GM18520 (cell line): ENCODE data around the gene CLEC3B.
"Not testable (repeated sequence)": the region's sequence is repeated elsewhere in the genome, so short reads cannot be mapped to it uniquely, and the experiment has no call there.

ENCODE experiments used
- ATAC-seq: cut with Tn5 transposase; IDR thresholded peaks from one replicate; pipeline ENCODE4 v1.9.1; 2021; ENCODE audit not compliant: unreplicated experiment

CLEC3B gene

DNA sequence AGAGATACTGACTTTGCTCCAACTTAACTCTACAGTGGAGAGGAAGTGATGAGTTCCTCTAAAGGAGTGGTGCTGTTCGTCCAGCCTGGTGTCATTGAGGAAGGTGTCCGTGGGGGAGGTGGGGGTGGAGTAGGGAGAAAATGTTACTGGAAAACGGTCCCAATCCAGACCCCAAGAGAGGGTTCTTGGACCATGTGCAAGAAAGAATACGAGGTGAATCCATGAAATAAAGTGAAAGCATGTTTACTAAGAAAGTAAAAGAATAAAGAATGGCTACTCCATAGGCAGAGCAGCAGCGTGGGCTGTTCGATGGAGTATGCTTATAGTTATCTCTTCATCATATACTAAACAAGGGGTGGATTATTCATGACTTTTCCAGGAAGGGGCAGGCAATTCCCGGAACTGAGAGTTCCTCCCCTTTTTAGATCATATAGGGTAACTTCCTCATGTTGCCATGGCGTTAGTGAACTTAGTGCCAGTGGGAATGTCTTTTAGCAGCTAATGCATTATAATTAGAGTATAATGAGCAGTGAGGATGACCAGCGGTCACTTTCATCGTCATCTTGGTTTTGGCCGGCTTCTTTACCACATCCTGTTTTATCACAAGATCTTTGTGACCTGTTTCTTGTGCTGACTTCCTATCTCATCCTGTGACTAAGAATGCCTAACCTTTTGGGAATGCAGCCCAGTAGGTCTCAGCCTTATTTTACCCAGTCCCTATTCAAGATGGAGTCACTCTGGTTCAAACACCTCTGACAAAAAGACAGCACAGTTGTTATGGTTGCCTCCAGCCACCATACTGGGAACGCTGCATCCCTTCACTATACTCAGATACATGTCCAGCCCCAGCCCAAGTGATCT, 38.6 kb downstream of the CLEC3B start:
- ATAC-seq, result no peak

DNA sequence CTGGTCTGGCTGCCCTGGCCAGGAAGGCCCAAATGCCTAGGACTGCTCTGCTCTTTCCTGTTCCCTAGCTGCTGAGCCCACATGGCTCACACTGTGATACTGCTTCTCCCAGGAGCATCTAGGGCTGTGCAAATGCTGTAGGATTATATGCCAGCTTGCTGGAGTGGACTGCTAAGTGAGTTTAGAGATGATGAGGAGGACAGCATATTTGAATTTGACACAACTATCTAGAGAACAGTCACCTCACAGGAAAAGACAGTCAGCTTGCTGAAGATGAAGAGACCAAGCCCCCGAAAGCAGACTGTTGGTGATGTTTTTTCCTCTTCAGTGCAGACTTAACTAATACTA, 39.2 kb downstream of the CLEC3B start:
- no peak for ATAC-seq

DNA sequence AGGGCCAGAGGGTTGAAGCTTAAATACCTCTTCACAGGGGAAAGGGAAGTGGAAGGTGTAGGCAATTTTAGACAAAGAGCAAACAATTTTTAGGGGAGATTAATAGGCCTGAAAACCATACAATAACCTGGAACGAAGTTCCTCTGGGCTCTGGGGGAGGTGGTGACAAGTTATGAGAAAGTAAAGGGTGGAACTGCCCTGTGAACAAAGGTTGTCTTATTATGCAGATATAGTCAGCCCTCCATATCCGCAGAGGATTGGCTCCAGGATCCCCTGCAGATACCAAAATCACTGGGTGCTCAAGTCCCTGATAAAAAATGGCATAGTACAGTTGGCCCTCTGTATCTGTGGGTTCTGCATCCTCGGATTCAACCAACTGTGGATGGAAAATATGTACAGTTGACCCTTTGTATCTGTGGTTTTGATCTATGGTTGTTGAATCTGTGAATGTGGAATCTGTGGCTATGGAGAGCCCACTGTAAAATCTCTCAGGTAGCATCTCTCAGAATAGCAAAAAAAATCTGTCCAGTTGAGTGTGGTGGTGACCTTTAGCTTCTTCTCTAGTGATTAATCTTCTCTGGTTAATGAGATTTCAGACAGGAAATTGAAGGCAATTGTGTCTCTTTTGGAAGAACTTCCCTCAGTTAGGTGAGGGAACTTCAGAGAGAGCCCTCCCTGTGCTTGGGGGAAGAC, 40.2 kb downstream of the CLEC3B start:
- no peak for ATAC-seq

DNA sequence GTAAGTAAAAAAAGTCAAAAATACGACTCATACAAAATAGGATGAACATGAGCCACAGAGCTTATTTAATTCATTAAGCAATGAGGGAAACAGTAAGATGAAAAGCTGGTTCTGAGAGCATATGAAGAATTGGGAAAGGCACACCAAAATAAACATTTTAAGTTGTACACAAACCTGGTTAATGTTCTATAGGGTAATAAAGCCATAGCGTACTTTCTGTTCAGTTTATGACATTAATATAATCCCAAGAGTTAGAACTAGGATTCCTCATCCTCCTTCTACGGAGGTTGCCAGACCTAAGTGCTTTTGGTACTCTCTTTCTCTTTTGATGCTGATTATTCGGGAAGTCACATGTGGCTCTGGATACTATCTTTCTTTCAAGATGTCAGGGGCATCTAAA, 41.4 kb downstream of the CLEC3B start:
- ATAC-seq, result no peak

DNA sequence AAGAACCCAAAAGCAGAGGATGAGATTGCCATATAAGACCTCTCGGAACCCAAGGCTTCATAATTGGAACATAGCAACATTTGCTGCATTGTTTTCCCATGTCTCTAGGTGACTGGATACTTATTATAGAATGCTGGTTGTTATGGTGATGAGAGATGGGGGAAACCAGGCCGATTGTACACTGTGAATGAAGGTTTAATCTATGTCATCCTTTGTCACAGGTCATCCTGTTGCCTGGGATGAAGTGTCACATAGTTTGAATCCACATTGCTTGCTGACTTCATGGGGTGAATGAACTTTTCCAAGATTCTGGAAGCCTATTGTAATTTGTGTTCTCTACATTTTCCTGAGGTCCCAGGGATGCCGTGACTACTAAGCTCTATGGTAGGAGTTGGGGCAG, 41.8 kb downstream of the CLEC3B start:
- ATAC-seq, result no peak

DNA sequence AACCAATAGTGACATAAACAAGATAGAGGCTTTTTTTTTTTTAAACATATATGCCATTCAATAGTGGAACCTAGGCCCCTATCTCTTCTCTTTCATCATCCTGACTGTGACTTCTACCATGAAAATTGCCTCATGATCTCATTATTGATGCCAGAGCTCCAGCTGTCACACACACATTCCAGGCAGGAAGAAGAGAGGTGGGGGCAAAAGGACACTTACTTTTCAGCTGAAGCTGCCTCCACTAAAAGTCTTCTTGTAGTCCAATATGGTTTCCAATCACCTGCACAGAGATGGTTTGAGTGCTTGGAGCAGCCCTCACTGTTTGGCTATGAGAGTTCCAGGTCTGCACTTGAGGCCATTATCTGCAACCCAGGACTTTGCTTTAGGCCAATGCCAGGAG, 45.0 kb downstream of the CLEC3B start:
- no peak for ATAC-seq

DNA sequence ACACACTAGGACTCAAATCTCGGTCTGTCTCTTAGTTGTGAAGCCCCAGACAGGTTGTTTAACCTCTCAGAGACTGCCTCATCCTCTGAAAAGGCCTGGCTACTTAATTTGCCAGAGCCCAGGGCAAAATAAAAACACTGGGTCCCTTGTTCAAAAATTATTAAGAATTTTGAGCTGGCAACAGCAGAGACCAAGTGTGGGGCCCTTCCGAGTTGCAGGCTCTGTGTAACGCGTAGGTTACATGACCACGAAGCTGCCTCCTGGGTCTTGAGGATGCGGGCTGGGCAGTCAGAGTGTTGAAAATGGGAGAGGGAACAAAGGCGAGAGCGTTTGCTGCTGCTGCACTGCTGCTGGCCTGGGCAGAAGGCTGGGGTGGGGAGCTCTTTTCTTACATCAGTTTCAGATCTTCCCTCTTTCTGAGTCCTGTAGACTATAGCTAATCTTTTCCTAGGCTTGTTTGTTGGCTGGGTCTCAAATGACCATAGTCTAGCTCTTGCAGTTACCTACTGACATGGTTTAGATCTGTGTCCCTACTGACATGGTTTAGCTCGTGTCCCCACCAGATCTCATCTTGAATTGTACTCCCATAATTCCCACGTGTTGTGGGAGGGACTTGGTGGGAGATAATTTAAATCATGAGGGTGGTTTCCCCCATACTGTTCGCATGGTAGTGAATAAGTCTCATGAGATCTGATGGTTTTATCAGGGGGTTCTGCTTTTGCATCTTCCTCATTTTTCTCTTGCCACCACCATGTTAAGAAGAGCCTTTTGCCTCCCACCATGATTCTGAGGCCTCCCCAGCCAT, 49.9 kb downstream of the CLEC3B start:
- no peak for ATAC-seq

DNA sequence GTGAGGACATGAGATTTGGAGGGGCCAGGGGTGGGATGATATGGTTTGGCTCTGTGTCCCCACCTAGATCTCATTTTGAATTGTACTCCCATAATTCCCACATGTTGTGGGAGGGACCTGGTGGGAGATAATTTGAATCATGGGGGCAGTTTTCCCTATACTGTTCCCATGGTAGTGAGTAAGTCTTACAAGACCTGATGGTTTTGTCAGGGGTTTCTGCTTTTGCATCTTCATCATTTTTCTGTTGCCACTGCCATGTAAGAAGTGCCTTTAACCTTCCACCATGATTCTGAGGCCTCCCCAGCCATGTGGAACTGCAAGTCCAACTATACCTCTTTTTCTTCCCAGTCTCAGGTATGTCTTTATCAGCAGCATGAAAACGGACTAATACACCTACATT, 52.2 kb downstream of the CLEC3B start:
- ATAC-seq, result not testable (repeated sequence)

DNA sequence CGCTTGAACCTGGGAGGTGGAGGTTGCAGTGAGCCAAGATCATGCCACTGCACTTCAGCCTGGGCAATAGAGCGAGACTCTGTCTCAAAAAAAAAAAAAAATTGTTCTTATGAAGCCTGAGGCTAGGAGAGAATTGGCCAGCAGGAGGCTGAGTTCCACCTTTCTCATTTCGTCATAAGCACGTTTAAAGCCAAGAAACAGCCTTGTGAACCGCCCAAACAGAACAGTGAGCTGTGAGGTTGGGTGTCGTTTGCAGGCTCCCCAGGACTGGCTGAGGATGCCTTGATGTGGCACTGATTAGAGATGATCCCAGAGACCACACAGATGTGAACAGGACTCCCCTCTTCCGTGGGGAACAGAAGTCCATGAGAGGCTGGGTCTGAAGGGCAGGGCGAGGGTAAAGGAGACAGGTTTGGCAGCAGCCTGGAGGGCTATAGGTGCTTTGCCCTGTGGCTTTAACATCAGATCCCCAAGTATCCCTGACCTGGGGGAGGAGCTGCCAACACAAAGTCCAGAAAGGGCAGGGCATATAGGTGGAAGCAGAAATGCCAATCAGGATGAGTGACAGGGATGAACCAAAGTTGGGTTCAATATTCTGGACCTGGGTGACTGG, 52.9 kb downstream of the CLEC3B start:
- ATAC-seq, result no peak

DNA sequence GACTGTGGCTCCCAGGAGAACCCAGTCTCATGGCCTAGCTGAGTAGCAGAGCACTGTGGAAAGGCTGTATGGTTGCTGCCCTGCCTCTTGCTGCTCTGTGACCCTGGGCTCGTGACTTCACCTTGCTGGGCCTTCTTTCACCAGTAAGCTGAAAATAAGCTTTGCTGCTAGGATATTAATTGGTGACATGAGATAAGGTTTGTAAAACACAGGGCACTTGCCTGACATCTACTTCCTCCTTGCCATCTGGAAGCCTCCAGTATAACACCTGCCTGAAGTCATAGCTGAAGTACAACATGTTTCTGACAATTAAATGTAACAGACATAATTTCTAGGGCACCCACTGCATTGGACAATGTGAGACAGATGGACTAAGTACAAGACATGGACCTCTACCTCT, 53.6 kb downstream of the CLEC3B start:
- ATAC-seq, result no peak

DNA sequence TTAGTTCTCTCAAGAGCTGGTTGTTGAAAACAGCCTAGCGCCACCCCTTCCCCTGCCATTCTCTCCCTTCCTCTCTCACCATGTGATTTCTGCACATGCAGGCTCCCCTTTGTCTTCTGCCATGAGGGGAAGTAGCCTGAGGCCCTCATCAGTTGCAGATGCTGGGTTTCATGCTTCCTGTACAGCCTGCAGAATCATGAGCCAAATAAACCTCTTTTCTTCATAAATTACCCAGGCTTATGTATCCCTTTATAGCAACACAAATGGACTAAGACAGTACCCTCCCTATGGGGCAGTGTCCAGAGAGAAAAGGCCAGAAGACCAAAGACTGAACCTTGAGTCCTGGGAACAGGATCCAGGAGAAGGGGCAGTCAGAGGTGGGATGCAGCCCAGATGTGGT, 54.7 kb downstream of the CLEC3B start:
- ATAC-seq, result no peak

DNA sequence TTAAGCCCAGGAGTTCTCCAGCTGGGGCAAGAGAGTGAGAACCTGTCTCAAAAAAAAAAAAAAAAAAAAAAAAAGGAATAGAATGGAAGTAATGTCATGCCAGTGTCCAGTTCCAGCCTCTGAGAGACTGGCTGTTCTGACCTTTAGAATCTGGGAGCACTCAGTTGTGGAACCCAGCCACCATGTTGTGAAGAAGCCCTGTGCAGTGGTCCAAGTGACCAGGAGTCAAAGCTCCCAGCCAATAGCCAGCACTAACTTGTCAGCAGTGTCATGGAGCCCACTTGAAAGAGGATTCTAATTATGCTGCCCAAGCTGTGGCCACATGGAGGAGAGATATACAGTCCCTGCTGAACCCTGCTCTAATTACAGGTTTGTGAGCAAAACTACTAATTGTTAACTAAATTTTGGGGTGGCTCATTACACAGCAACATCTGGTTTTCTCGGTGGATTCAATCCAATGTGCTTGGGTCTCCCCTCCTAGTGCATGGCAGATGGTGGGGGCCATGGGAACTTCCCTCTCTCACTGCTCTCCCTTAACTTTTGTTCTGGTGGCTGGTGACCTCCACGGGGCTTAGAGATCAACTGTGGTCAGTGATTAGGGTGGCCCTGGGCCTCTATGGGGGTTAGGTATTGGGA, 55.5 kb downstream of the CLEC3B start:
- ATAC-seq, result no peak

DNA sequence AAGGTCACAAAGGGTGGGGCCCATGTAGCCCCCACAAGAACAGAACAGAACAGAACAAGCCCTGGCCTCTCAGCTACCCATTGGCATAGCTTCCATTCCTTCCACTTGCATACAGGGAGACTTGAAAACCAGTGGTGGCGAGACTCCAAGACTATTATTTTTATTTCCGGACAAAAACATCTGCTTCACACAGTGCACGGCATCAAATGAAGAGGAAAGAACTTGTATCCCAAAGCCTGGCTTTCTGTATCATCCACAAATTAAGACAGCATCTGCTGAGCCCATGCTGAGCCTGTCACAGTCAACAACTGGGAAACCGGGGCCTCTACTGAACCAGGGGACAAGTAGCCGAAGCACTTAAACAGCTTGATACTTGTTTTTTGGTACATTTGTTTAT, 56.0 kb downstream of the CLEC3B start:
- ATAC-seq, result no peak

DNA sequence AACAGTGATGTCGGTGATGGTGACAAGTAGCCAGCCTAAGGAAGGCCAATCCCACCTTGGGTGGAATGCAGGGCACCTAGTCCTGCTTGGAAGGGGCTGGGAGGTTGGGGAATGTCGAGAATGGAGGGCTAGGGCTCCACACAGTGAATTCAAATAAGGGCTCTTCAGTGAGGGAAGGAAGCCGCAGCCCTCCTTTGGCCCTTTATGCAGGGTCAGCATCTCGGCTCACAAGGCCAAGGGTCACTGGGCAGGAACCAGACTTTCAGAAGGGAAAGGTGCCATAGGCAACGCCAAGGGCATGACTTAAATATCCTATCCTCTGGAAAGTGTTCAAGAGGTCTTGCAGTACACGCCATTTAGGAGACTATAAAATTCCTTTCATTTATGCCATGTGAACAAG, 56.9 kb downstream of the CLEC3B start:
- no peak for ATAC-seq

DNA sequence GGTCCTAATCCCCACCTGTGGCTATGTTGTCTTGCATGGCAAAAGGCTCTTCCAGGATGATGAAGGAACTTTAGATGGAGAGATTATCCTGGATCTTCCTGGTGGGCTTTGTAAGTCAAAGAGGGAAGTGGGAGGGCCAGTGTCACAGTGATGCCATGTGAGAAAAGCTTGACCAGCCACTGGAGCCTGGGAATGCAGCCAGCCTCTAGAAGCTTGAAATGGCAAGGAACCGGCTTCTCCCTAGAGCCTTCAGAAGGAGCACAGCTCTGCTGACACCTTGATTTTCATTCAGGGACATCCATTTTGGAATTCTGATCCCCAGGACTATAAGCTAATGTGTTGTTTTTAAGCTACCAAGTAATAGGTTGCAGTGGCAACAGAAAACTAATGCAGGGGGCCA, 58.3 kb downstream of the CLEC3B start:
- no peak for ATAC-seq

DNA sequence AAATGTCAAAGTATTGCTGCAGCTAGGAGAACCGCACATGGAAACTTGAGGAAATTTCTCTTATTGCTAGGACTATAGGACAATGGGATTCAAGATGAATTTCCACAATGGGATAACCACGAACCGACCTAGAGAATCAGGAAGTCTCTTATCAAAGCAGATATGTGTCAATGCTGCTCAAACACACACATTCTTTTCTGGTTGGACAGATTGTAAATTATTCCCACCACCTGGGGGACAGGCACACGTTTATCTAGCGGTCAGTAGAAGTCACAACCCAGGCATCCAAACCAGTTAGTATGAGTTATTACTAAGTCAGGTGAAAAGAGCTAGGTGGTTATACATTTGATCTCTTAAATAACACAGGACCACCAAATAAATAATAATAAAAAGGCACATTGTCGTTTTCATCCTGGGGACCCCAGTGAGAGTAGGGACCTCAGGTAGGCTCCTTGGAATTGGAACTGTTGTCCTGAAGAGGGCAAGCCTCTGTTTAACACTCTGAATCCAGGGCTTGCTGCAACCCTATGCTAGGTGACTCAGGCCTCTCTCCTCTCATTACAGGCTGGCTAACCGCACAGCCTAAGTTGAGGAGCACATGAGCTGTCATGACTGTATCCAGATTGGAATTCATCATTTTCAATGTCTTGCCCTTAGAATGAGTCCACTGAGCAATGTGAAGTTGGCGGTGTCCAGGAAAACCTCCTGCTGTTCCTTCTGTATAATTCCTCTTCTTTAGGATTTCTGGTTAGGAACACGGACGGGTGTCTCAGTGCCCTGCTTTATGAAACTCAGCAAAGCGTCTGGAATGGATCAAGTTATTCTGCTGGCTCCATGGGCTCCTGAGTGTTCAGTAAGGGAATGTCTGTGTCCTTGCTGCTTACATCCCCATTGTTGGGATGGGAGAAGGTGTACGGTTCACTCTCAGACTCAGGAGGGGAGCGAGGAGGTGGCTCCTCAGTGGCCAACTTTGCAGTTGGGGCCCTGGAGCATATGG, 59.0 kb downstream of the CLEC3B start:
- no peak for ATAC-seq
